H1 (cell line): ENCODE data around the gene FAAH2.

Experiments used
- CHD2 ChIP-seq: IDR thresholded peaks from 2 replicates; pipeline ENCODE4 v1.6.1; 2012; ENCODE audit warnings: low read length, improper control_type of control experiment
- SIN3A ChIP-seq, 2 experiments: IDR thresholded peaks in 1 of 2; conservative IDR thresholded peaks in 1 of 2; 2 replicates each; pipeline ENCODE4 v1.6.1; 2011 to 2012; ENCODE audit warnings: low read length in 2 of 2, improper control_type of control experiment in 1 of 2, low read depth in 1 of 2, mild to moderate bottlenecking in 1 of 2
- TF ChIP-seq, protein P1 (sequence below), 3 experiments: IDR thresholded peaks; 1 replicate in 2 of 3; 2 replicates in 1 of 3; pipeline versions ENCODE4 v1.5.1 to v1.6.1; 2011; ENCODE audit warnings: low read length in 3 of 3, mild to moderate bottlenecking in 3 of 3, inconsistent platforms in 2 of 3, low read depth in 1 of 3, moderate library complexity in 1 of 3; ENCODE audit not compliant: insufficient read depth in 1 of 3; ENCODE audit errors: control extremely low read depth in 1 of 3

GRCh38 chrX:57422289-57422688, 135.8 kb downstream of the FAAH2 start:
- TF ChIP-seq, protein P1, sequence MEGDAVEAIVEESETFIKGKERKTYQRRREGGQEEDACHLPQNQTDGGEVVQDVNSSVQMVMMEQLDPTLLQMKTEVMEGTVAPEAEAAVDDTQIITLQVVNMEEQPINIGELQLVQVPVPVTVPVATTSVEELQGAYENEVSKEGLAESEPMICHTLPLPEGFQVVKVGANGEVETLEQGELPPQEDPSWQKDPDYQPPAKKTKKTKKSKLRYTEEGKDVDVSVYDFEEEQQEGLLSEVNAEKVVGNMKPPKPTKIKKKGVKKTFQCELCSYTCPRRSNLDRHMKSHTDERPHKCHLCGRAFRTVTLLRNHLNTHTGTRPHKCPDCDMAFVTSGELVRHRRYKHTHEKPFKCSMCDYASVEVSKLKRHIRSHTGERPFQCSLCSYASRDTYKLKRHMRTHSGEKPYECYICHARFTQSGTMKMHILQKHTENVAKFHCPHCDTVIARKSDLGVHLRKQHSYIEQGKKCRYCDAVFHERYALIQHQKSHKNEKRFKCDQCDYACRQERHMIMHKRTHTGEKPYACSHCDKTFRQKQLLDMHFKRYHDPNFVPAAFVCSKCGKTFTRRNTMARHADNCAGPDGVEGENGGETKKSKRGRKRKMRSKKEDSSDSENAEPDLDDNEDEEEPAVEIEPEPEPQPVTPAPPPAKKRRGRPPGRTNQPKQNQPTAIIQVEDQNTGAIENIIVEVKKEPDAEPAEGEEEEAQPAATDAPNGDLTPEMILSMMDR (IDR thresholded peaks at IDR 0.05; ENCODE audit: control extremely low read depth in 1 of 3, insufficient read depth in 1 of 3, low read depth in 1 of 3, low read length in 3 of 3) = no peak
- TF ChIP-seq CHD2 (no peak), SIN3A (conservative IDR thresholded peaks at IDR 0.05 in 1 of 2, IDR thresholded peaks at IDR 0.05 in 1 of 2; ENCODE audit: low read depth in 1 of 2, low read length in 2 of 2) (no peak)
